HFF-Myc (cell line): Measurements from ENCODE around the gene RASSF10.
"Not testable (repeated sequence)": the region's sequence is repeated elsewhere in the genome, so short reads cannot be mapped to it uniquely, and the experiment has no call there.

Experiments used
- DNase-seq: peaks from one replicate; pipeline ENCODE4 v3.0.0-alpha.2; 2011; ENCODE audit warnings: low read depth; ENCODE audit errors: extremely low read depth
- H3K4me3 ChIP-seq: replicated peaks from 2 replicates; pipeline ENCODE4 v1.5.1; 2011; ENCODE audit warnings: low read depth, mild to moderate bottlenecking, control low read depth, low read length
- TF ChIP-seq, protein P1 (sequence below): IDR thresholded peaks from 2 replicates; pipeline ENCODE4 v1.5.1; 2012; ENCODE audit warnings: mild to moderate bottlenecking, low read depth, low read length, control low read depth; ENCODE audit errors: missing control alignments

Gene RASSF10

GRCh38 chr11:13040969-13041561 is 31.9 kb downstream of the RASSF10 start:
- no peak for DNase-seq
- no peak overlapping the region for H3K4me3 ChIP-seq
- TF ChIP-seq, protein P1, sequence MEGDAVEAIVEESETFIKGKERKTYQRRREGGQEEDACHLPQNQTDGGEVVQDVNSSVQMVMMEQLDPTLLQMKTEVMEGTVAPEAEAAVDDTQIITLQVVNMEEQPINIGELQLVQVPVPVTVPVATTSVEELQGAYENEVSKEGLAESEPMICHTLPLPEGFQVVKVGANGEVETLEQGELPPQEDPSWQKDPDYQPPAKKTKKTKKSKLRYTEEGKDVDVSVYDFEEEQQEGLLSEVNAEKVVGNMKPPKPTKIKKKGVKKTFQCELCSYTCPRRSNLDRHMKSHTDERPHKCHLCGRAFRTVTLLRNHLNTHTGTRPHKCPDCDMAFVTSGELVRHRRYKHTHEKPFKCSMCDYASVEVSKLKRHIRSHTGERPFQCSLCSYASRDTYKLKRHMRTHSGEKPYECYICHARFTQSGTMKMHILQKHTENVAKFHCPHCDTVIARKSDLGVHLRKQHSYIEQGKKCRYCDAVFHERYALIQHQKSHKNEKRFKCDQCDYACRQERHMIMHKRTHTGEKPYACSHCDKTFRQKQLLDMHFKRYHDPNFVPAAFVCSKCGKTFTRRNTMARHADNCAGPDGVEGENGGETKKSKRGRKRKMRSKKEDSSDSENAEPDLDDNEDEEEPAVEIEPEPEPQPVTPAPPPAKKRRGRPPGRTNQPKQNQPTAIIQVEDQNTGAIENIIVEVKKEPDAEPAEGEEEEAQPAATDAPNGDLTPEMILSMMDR, result no peak

DNA sequence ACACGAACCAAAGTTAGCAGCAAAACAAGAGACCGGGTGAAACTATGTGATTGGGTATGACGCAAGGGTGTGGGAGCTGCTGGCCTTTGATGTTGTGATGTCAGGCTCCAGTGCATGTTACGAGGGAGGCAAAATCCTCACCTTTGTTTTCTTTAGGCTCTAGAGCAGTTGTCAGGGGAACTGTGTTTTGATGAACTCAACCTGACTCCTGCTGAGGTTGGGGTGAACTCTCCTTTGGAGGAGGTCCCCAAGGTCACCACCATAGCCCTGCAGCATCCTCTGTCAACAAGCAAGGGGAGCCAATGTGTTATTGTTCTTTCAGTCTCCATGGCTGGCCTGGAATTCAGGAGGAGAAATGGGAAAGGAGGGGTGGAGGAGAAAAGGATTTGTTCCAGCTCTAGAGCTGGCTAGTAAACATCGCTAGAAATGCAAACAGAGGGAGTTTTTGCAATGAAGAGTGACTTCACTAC is 33.8 kb downstream of the RASSF10 start:
- no peak for DNase-seq
- TF ChIP-seq, protein P1, result no peak
- no peak overlapping the region for H3K4me3 ChIP-seq

DNA sequence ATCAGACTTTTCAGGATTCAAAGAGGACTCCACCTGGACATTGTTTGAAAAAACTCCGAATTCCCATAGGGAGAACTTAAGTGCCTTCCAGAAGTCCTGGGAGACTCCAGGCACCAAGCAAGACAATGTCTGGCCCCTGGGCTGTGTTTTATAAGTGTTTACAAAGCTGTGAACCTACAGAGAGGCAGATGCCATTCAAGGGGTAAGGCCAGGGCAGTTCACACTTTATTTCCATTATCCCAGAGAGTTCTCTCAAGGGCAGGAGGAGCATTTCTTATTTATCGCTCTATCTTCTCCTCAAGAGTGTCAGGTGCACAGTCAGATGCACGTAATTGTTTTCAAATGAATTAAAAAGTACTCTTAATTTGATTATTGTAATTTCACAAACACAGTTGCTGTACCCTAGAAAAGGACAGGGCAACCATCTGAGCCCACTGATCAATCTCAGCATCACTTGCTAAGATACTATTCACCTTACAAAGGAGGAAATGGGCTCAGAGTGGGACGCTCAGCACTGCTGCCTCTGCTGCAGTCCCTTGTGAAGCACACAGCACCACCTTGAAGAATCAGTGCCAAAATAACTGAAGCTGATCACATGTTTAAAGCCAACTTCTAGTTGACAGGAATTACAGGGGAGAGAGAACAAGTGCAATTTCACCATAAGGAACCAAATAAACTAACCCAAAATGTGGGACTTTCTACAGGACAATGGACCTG is 35.0 kb downstream of the RASSF10 start:
- H3K4me3 ChIP-seq, result no peak overlapping the region
- TF ChIP-seq, protein P1, result no peak
- DNase-seq, result no peak

GRCh38 chr11:13045089-13045488 is 36.0 kb downstream of the RASSF10 start:
- not testable (repeated sequence) for DNase-seq, H3K4me3 ChIP-seq

- DNase-seq, result no peak
- TF ChIP-seq, protein P1, result no peak
- H3K4me3 ChIP-seq, result no peak overlapping the region
These were observed 36.6 kb downstream of the RASSF10 start for GRCh38 chr11:13045734-13046133.

DNA sequence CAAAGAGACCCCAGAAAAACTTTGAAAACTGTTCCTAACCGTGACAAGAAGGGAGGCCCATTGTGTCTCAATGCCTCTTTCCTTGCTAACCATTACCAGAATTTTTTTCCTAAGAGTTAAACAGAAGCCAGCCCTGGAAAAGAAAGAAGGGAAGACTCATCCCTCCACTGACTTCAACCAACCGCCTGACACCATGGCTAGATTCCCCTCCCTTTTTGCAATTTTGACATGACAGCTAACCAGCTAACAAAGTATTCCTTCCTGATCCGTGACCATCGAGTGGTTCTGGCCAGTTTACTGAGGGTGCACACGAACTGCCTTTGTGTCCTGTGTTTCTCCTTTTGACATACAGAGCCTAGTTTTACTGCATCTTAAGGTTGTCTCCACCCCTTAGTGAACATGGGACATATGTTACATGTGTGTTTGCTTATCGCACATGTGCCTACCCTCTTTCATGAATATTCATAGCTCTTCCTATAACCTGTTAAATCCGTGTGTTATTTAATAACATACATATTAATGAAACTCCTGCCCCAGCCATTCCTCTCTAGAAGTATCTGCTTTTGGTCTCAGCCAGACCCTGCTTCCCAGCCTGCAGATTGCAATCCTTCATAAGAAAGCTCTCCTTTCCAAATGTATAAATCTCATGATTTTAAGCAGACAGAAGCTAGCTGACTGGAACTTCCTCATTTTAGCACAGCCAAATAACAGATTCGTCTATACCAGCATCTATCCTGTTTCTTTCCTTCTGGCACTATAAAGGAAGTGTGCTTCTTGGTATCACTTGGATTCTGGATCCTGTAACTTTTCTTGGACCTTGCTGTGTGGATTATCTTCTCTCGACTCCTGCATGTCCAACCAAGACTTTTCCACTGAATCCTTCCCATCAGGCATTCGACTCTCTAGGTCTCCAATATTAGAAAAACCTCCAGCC is 37.8 kb downstream of the RASSF10 start:
- TF ChIP-seq, protein P1, result no peak
- H3K4me3 ChIP-seq, result no peak overlapping the region
- no peak for DNase-seq

DNA sequence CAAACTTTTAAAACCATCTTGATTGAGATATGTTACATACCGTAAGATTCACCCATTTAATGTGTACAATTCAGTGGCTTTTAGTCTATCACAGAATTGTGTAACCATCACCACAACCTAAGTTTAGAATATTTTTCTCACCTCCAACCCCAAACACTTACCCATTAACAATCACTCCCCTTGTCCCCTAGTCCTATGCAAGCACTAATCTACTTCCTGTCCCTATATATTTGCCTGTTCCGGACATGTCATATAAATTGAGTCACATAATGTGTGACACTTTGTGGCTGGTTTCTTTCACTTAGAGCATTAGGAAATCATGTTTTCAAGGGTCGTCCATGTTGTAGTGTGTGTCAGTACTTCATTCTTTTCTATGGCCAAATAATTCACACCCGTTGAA is 38.8 kb downstream of the RASSF10 start:
- no peak for DNase-seq
- TF ChIP-seq, protein P1, result no peak
- no peak overlapping the region for H3K4me3 ChIP-seq
